Measurements from ENCODE around the gene ANXA1.

- no peak for TF ChIP-seq SP1 (IDR thresholded peaks at IDR 0.05)
- no peak for TF ChIP-seq SP1 (CRISPR knock-in tag; IDR thresholded peaks at IDR 0.05)
- TF ChIP-seq CBFB (CRISPR knock-in tag; IDR thresholded peaks at IDR 0.05) = no peak
- TF ChIP-seq TCF7 (IDR thresholded peaks at IDR 0.05; ENCODE audit: low read depth) = no peak
- TF ChIP-seq ZSCAN20 (CRISPR knock-in tag; IDR thresholded peaks at IDR 0.05; ENCODE audit: borderline replicate concordance) = no peak
Observed at GRCh38 chr9:73179589-73179988, 27.9 kb downstream of the ANXA1 start.
